Frontal cortex (tissue), 4 donors: ENCODE data around the gene COX19. TPM values are rescaled to one million over a fixed set of nuclear protein-coding genes. Genes with fewer than 3 reads are reported as not detected.
"Not testable (repeated sequence)": the region's sequence is repeated elsewhere in the genome, so short reads cannot be mapped to it uniquely, and the experiment has no call there.

Experiments
- DNase-seq, 2 donors: peaks; one replicate each; pipeline ENCODE4 v3.0.0; 2012; ENCODE audit warnings: low spot score in 2 of 2
- FAIRE-seq: peaks from 2 replicates; lab custom pipeline; 2012; peaks lifted over from hg19 to GRCh38; lab: Jason Lieb, UNC
- total RNA-seq: library from RNA; depleted of rRNA; stranded (reverse); fragments of >200 nt; gene quantifications from one replicate; pipeline ENCODE4 v1.2.3, GENCODE V29; 2014
- donor health status: control.
- donor health status: control.
- donor health status: control.

COX19 gene
- total RNA-seq, 1 donor from 2014 or later = 13.9 TPM

DNA sequence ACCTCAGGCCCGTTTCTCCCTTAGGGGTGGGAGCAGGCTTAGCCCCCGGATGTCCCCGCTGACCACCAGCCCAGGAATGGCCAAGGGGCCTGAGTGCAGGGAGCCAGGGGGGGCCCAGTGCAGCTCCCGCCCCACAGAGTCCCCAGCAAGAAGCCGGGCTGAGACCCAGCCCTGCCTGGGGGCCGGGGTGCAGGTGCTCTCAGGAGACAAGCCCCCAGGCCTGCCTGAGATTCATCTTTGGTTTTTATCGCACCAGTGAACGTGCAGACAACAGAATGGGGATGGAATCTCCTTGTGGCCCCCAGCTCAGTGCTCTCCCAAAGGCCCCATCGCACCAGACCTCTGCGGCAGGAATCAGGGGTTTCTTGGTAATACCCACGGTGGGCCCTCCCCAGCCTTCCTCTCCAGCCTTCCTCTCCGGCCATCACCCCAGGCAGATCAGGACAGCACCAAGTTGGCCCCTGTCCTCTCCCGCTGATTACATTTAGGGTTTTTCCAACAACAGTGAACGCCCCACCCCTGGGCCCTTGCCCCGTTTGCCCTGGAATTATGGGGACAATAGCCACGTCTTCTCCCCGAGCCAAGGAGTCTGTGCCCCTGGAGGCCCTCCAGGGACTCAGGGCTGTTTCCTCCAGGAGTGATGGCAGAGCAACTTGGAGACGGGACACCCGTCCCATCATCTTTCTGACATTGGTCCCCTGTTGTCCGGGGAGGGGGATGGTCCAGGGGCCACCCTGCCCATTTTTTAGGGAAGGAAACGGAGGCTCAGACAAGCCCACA, 43.3 kb downstream of the COX19 start:
- DNase-seq (no peak), FAIRE-seq (no peak)

DNA sequence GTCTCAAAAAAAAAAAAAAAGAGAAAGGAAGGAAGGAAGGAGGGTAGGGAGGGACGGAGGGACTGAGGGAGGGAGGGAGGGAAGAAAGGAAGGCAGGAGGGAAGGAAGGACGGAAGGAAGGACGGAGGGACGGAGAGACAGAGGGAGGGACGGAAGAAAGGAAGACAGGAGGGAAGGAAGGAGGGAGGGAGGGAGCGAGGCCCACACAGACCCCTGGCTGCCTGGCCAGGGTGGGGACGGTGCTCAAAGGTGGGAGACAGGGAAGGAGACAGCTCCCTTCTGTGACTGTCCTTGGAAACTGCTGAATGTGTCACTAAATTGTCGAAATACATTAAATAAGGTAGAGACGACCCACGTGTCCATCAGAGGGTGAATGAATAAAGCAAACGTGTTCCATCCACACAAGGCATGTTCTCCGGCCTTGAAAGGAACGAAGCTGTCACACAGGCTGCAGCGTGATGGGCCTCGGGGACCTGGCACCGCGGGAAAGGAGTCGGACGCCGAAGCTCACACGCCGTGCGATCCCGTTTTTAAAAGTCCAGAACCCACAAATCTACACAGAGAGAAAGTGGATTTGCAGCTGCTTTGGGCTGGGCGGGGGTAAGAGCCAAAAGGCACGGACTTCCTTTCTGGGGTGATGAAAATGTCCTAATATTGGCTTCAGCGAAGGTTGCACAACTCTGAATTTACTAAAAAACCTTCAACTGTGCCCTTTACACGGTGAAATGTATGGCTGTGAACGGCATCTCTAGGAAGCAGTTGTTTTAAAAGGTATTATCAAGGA, 44.2 kb downstream of the COX19 start:
- FAIRE-seq (no peak), DNase-seq (no peak)

DNA sequence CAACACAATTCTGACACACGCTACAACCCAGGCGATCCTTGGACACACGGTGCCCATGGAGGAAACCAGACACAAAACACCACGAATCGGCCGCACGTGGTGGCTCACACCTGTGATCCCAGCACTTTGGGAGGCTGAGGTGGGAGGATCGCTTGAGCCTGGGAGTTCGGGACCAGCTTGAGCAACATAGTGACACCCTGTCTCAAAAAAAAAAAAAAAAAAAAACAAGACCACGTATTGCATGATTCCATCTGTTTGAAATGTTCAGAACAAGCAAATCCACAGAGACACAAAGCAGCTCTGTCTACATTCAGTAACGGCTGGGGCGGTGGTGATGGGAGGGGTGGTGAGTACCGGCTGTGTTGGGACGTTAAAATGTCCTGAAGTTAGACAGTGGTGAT, 46.0 kb downstream of the COX19 start:
- FAIRE-seq = no peak
- no peak for DNase-seq

DNA sequence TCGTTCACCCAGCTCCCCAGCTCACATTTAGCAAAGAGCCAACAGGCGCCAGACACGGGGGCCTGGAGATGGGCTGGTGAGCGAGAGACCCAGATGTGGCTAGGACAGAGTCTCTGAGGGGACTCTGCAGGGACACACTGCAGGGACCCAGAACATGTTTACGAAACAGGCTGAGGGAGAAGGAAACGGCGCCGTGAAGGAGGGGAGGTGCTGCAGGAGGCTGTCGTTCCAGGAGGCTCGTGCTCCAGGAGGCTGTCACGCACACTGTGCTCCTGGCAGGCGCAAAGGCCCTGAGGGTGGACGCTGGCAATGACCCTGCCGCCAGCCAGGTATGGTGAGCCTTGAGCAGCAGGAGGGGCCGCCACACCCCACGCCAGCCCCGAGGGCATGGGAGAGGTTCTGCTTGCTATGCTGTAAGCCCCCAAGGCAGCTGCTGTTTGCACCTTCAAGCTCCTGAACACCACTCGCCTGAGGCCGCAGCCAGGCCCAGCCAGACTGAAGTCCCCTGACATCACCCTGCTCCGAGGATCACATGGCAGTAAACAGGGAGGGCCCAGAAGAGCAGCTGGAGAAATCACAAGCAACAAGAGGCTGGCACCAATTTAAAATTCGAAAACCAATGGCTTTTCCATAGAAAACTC, 48.2 kb downstream of the COX19 start:
- DNase-seq (no peak), FAIRE-seq (no peak)

DNA sequence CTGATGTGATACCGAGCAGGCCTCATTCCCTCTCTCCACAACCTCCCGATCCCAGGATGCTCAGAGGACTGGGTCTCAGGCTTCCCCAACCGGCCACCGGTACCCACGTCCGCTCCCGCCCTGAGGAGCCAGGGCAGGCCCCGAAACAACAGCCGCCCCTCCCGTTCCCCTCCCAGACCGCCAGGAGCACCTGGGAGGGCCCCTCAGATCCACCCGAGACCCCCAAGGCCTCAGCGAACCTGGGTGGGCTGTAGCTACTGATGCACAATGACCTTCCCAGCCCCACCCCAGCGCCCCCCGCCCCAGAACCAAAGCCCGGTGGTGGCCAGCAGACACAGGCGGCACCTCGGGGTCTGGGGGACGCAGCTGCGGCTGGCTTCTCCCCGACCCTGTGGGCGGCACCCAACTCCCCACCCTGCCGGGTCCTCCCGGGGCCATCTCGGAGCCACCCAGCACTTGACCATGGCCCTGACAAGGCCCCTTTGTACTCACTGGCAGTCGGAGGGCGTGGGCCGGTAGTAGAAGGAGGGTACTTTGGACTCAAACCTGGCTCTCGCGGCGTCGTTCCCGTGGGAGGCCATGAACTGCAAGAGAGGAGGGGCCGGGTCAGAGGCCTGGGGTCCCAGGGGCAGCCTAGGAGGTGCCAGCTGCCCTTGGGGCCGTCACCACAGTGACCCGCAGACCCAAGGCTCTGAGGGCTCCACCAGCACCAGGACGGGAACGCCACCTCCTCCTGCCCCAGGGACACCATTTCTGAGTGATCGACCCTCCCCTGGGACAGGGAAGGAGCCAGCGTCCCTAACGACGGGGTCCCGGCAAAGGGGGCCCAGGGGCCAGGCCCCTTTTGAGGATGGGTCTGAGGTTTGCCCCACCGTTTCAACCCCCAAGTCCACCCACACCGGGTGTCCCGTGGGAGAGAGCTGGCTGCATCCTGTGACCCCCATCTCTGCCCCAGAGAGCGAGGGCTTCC, 49.0 kb downstream of the COX19 start:
- no peak for FAIRE-seq
- no peak for DNase-seq

DNA sequence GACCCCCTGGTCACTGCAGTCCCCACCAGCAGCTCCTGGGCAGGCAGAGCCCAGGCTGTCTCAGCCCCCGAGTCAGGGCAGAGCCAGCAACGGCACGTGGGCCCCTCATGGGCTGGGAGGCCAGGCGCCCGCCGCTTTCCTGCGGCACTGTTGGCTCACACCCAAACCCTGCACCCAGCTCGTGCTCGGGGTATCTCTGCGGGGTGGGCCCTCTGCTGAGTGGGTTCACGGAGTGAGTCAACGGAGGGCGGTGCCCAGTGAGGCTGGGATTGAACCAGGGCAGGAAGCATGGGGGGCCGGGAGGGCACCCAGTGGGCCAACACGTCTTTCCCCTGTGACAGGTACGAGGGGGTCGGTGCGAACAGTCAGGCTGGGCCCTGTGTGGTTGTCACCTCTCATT, 49.7 kb downstream of the COX19 start:
- no peak for DNase-seq
- FAIRE-seq = no peak

DNA sequence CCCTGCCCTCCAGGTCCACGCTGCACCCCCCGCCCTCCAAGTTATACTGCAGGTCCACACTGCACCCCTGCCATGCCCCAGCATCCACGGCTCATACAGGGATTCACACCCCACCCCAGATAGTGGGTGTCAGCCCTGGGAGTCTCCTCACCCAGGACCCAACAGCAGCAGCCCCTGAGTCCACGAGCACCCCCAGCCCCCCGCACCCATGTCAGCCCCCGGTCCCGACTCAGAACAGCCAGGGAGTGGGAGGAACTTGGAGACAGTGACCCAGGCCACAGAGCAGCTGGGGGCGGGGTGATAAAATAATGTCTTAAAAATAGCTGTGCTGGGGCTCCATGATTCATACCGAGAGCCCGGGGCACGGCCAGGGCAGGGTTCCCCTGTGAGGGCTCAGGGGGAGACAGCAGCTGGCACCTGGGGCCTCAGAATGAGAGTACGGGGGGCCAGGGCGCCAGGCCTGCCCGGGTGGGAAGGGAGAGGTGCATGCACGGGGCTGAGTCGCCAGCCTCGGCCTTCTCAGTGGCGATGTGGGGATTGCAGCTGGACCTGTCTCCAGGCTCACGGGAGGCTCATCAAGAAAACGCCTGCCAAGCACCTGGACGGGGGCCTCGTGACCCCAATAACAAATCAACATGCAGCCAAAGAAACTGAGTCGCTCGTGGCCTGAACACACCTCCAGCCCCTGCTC, 50.7 kb downstream of the COX19 start:
- no peak for FAIRE-seq

DNA sequence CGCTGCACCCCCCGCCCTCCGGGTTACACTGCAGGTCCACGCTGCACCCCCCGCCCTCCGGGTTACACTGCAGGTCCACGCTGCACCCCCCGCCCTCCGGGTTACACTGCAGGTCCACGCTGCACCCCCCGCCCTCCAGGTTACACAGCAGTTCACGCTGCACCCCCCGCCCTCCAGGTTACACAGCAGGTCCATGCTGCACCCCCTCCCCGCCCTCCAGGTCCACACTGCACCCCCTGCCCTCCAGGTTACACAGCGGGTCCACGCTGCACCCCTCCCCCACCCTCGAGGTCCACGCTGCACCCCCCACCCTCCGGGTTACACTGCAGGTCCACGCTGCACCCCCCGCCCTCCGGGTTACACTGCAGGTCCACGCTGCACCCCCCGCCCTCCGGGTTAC, 51.3 kb downstream of the COX19 start:
- not testable (repeated sequence) for DNase-seq, FAIRE-seq

More for the DNA sequence above, 50.7 kb downstream of the COX19 start:
- DNase-seq = no peak

DNA sequence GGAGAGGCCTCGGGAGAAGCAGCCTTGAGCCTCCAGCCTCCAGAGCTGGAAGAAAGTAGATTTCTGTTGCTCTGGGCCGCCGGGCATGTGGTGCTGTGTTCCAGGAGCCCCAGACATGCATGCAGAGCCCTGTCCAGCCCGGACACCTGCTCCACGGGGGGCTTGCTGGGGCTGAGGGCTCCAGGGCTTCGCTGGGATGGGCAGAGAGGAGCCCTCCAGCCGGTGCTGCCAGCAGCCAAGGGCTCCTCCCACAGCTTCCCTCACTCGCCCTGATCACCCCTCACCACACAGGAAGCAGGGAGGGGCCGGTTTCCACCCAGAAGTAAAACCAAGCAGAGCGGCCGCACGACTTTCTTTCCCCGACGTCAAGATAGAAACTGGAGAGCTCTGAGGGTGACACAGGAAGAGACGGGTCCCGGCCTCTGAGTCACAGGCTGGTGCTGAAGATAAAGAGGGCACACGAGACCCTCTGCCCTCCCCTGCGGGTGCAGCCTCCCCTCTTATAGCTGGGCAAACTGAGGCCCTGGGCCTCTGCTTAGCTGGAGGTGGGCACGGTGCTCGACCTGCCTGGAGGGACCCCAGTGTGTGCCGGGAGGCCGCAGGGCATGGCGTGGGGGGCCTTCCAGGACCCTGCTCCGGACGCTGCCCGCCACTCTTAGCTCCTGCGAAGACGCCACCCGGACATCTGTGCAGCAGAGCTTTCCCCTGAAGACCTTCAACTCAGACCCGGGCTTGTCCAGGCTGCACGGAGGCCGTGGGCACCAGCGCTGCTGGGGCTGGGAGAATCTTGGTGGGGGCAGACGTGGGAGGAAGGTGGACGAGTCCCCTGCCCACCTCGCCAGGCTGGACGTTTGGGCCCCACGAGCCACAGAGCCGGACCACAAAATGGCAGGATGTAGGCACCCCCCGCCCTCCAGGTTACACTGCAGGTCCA, 52.0 kb downstream of the COX19 start:
- FAIRE-seq (no peak), DNase-seq (no peak)

DNA sequence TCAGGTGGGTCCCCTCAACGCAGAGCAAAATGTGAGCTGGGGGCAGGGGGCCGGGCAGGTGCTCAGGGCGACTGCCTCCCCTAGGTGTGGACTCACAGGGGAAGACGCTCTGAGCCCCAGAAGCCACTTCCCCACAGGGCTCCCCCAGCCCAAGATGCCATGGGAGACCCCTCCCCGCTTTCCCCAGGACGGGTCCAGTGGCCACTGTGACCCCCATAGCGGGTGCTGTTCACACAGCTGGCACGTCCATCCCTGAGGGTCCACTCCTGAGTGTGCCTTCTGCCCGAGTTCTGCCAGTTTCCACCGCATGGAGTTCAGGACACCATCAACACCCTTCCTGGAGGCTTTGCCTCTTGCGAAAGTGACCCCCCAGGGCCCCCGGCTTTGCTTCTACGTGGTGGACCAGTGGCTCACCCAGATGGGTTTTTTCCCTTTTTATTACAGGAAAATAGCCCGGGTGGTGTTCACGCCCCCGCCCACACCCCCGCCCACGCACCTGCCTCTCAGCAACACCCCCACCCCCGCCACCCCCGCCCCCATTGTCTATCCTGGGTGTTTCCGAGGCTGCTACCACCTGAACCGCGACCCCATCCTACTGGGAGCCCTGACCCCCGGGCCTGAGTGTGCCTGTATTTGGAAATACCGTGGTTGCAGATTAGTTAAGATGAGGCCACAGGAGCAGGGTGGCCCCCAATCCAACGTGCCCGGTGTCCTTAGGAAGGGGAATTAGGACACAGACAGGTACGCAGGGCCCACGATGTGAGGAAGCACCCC, 52.8 kb downstream of the COX19 start:
- no peak for FAIRE-seq
- DNase-seq = no peak

DNA sequence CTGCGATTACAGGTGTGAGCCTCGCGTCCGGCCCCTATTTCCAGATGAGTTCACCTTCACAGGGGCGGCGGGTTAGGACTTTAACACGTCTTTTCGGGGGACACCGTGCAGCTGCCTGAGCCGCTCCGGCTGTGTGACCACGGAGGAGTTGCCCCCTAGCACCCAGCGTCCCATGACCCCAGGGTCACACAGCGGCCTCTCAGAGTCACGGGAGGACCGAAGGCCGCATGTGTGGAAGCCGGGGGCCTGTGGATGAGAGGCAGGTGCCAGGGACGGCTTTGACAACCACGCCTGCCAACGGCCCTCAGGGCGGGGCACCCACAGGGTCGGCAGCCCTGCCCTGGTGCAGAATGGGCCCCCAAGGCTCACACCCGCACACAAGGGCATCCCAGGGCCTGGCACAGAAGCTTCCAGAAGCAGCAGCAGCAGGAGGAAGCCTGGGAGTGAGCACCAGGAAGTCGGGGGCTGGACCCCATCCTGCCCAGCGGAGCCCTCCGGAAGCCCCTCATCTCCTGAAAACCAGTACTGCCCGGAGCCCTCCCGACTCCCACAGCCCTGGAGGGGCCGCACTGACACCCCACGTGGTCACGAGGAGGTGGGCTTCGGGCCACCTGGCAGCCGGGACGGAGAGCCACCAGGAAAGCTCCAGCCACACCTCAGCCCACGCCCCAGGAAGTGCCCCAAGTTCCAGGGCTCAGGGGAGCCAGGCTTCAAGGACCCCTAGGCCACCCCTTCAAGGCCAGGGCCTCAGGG, 53.6 kb downstream of the COX19 start:
- DNase-seq (no peak), FAIRE-seq (no peak)

DNA sequence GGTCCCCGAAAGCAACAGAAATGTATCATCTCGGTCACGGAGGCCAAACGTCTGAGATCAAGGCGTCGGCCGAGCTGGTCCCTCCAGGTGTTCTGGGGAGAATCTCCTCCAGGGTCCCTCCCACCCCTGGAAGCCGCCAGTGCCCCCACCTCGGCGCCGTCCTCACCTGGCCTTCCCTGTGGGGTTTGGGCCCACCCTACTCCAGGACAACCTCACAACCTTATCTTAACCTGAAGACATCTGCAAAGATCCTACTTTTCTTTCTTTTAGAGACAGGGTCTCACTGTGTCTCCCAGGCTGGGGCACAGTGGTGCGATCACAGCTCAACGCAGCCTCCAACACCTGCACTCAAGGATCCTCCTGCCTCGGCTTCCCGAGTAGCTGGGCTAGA, 54.3 kb downstream of the COX19 start:
- DNase-seq (no peak), FAIRE-seq (no peak)

DNA sequence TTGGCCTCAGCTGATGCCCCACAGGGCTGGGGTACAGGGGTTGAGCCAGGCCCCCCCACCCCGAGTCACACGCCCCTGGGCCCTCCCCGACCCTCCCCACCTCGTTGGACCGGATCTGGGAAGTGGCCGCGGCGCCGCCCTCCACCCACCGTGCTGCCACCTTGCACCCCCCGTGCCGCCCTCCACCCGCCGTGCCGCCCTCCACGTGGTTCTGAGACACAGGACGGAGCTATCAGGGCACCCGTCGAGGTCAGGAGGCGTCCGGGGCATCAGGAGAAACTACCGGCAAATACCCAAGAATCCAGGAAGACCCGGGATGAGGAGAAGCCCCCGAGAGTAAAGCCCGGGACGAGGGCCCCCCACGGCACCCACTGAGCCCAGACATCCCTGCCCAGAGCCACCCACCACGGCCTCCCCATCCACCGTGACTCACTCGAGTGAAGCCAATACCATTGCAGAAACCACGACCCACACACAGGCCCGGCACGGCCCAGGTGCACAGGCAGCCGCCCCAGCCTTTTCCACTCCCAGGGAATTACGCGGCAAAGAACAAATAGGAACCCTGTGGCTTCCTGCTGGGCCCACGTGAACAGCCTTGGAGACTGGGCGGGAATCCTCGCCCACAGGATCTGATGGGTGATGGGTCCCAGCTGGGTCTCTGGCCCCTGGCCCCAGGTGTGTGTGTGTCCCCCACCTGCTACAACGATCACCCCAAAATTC, 54.8 kb downstream of the COX19 start:
- FAIRE-seq (no peak), DNase-seq (peak in 1 of 2 donors; percentile 68)

DNA sequence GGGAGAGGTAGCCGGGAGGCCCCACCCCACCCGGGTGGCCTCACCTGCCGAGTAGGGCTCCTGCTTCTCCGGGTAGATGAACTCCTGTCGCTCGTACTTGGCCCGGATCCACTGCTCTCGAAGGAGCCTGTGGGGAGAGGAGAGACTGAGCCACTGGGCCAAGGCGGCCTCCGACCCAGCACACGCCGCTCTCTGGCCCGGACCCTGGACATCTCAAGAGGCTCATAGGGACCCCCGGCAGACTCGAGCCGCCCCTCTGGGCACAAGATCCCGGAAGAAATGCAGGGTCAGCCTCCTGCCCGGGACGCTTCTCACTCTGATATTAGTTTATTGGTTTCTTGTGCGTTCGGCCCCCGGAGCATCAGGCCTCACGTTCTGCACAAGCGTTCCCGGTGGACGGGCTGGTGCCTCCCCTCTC, 55.4 kb downstream of the COX19 start:
- no peak for FAIRE-seq
- no peak for DNase-seq

DNA sequence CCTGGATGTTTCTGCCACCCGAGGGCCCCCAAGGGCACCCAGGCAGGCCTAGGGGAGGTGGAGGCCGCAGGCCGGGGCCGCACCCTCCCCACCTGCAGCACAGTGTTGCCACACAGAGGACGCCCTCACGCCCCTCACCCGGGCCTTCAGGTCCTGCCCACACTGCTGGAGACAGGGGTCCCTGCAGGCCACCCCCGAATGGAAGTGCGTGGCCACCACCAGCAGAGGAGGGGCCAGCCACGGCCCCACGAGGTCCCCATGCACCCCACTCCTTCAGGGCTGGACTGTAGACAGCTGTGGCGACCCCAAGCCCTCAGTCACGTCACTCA, 56.3 kb downstream of the COX19 start:
- FAIRE-seq = no peak
- DNase-seq = no peak

DNA sequence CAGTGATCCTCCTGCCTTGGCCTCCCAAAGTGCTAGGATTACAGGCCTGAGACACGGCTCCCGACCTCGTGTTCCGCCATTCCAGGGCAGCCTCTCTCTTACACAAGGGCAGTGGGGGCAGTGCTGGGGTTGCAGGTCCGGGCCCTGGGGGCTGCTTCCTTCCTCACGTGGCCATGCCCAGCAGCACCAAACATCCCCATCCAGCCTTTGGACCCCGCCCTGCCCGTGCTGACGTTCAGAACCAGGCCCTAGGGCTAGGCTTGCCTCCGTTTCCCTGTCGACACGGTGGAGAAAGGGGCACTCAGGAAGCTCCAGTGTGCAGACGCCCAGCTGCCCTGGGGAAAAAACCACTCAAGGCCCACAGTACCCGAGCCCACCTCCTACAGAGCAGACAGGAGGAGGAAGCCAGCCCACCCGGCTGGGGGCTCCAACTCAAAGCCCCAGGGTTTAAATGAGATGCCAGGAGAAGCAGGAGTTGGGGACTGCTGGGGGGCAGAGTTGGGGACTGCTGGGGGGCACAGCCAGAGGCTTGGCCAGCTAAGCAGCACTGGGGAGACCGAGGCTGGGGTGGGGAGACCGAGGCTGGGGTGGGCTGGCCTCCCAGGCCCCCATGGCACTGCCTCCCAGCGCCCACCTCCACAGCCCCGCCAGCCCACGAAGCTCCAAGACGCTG, 56.8 kb downstream of the COX19 start:
- FAIRE-seq (no peak), DNase-seq (no peak)
